Ishikawa (cell line): ENCODE data around the gene AFDN.

Experiments used
- CEBPB ChIP-seq: IDR thresholded peaks from 2 replicates; pipeline ENCODE4 v1.6.1; 2012
- CREB1 ChIP-seq: IDR thresholded peaks from 2 replicates; pipeline ENCODE4 v1.6.1; 2012; ENCODE audit warnings: low read depth
- EGR1 ChIP-seq: IDR thresholded peaks from 2 replicates; pipeline ENCODE4 v1.6.1; 2012
- EP300 ChIP-seq: IDR thresholded peaks from 2 replicates; pipeline ENCODE4 v1.6.1; 2012; ENCODE audit warnings: borderline replicate concordance
- FOXM1 ChIP-seq: IDR thresholded peaks from 2 replicates; pipeline ENCODE4 v1.6.1; 2012; ENCODE audit warnings: low read depth, borderline replicate concordance
- NFIC ChIP-seq: IDR thresholded peaks from 2 replicates; pipeline ENCODE4 v1.6.1; 2012
- RAD21 ChIP-seq: IDR thresholded peaks from 2 replicates; pipeline ENCODE4 v1.6.1; 2012; ENCODE audit warnings: low read depth
- TAF1 ChIP-seq: IDR thresholded peaks from 2 replicates; pipeline ENCODE4 v1.6.1; 2012; ENCODE audit warnings: low read depth, mild to moderate bottlenecking
- TCF12 ChIP-seq: IDR thresholded peaks from 2 replicates; pipeline ENCODE4 v1.6.1; 2012; ENCODE audit warnings: low read depth
- TEAD4 ChIP-seq: IDR thresholded peaks from 2 replicates; pipeline ENCODE4 v1.6.1; 2012
- YY1 ChIP-seq: IDR thresholded peaks from 2 replicates; pipeline ENCODE4 v1.6.1; 2012; ENCODE audit warnings: low read depth
- ZBTB7A ChIP-seq: IDR thresholded peaks from 2 replicates; pipeline ENCODE4 v1.6.1; 2012; ENCODE audit warnings: low read depth
- TF ChIP-seq, protein P1 (sequence below): IDR thresholded peaks from 2 replicates; pipeline ENCODE4 v1.6.1; 2012
- TF ChIP-seq, protein P2 (sequence below): IDR thresholded peaks from 2 replicates; pipeline ENCODE4 v1.6.1; 2012
- TF ChIP-seq, protein P3 (sequence below): IDR thresholded peaks from 2 replicates; pipeline ENCODE4 v1.6.1; 2012; ENCODE audit warnings: low read depth, mild to moderate bottlenecking

AFDN gene

DNA sequence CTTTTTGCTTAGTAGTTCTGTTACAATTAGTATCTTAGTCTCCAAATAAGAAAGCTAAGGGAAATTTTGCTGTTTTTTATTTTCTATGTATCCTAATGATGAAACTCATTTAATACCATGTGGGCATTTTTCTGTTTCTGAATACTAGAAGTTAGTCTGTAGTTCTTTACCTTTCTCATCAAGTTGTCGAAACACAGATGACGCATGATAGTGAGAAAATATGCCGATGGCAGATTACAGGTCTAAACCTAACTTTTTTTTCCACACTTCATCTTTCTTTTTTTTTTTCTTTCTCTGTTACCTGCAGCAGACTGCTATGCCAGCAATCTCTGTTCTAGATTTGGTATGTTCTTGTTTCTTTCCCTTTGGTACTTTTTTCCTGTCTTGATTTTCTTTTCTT lies 127.4 kb downstream of the AFDN start:
- no peak for TF ChIP-seq YY1

DNA sequence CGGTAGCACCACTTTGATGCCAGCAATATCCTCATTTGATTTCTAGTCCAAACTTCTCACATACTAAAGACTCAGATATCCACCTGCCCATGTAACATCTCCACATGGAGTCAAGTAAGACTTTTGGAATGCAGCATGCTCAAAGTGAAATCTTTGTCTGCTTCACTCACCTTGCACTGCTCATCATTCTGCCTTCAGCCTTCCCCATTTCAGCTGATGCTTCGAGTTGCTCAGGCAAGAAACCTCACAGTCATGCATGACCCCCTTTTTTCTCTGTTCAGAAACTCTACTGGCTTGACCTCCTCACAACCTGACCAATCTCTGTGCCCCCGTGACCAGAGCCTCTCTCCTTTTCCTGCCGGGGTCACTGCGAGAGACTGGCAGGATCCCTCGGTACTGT lies 129.8 kb downstream of the AFDN start:
- TF ChIP-seq ZBTB7A (no peak), EGR1 (no peak), NFIC (no peak), TCF12 (no peak), FOXM1 (no peak)

DNA sequence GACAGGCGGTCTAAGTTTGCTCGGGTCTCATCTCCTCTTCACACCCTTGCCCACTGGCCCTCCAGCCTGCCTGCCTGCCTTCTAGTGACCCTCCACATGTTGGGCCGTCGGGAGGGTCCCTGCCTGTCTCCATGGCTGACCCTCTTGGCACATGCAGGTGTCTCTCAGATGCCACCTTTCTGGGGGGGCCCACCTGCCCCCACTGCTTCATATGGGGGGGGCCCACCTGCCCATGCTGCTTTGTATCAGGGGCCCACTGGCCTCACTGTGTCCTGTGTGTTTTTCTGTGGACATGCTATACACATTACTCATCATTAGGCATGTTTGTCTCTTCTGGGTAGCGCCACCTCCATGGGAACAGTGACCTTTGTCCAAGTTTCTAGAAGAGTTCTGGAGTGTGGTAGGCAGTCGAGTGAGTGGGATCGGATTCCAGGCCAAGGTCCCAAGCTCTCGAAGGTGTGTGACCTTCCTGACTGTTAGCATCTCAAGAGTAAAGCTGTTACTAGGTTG lies 130.3 kb downstream of the AFDN start:
- TF ChIP-seq CEBPB (no peak), NFIC (no peak), TAF1 (no peak), TEAD4 (no peak), FOXM1 (no peak), RAD21 (no peak), EGR1 (no peak)
- TF ChIP-seq, protein P1, sequence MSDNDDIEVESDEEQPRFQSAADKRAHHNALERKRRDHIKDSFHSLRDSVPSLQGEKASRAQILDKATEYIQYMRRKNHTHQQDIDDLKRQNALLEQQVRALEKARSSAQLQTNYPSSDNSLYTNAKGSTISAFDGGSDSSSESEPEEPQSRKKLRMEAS: no peak
- TF ChIP-seq, protein P2, sequence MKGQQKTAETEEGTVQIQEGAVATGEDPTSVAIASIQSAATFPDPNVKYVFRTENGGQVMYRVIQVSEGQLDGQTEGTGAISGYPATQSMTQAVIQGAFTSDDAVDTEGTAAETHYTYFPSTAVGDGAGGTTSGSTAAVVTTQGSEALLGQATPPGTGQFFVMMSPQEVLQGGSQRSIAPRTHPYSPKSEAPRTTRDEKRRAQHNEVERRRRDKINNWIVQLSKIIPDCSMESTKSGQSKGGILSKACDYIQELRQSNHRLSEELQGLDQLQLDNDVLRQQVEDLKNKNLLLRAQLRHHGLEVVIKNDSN: no peak

DNA sequence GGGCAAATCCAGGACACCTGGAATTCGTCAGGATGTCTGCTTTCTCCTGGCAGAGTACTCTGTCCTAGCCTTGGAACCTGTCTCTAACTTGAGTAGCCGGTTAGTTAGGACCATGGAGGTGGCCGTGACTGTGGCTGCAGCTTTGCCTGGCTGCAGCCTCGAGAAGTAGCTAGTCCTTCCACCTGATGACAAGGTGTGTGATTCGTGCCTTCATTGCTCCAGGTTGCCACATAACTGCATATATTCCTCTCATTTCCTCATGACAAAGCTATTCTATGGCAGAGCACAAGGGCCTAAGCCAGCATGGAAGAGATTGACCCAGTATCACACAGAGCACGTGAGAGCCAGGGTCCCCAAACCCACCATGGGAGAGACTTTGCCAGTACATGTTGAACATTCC lies 130.9 kb downstream of the AFDN start:
- TF ChIP-seq ZBTB7A (no peak), RAD21 (no peak), CREB1 (no peak), TAF1 (no peak), CEBPB (no peak), YY1 (no peak), FOXM1 (no peak), EP300 (no peak), EGR1 (no peak), NFIC (no peak), TCF12 (no peak), TEAD4 (no peak)
- TF ChIP-seq, protein P3, sequence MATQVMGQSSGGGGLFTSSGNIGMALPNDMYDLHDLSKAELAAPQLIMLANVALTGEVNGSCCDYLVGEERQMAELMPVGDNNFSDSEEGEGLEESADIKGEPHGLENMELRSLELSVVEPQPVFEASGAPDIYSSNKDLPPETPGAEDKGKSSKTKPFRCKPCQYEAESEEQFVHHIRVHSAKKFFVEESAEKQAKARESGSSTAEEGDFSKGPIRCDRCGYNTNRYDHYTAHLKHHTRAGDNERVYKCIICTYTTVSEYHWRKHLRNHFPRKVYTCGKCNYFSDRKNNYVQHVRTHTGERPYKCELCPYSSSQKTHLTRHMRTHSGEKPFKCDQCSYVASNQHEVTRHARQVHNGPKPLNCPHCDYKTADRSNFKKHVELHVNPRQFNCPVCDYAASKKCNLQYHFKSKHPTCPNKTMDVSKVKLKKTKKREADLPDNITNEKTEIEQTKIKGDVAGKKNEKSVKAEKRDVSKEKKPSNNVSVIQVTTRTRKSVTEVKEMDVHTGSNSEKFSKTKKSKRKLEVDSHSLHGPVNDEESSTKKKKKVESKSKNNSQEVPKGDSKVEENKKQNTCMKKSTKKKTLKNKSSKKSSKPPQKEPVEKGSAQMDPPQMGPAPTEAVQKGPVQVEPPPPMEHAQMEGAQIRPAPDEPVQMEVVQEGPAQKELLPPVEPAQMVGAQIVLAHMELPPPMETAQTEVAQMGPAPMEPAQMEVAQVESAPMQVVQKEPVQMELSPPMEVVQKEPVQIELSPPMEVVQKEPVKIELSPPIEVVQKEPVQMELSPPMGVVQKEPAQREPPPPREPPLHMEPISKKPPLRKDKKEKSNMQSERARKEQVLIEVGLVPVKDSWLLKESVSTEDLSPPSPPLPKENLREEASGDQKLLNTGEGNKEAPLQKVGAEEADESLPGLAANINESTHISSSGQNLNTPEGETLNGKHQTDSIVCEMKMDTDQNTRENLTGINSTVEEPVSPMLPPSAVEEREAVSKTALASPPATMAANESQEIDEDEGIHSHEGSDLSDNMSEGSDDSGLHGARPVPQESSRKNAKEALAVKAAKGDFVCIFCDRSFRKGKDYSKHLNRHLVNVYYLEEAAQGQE: no peak
- TF ChIP-seq, protein P2: no peak
- TF ChIP-seq, protein P1: no peak

DNA sequence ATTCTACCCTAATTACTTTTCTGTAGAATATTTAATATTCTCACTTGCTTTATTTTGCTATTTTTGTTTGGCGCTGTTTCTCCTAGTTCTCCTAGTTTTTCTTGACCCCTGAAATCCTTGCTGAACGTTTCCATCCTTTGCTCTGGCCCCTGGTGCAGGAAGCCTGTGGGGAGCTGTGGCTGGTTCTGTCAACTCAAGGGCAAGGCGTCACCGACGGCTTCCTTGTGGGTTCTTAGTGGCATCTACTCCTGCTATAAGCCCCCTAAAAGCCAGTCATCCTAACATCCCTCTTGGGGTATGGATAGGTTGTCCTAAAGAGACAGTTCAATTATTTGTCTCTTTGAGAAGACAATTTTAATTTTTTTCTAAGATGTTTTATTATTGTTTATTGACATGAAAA lies 133.9 kb downstream of the AFDN start:
- no peak for TF ChIP-seq FOXM1
- TF ChIP-seq, protein P1: no peak
- TF ChIP-seq NFIC: no peak
- no peak for TF ChIP-seq CEBPB
- no peak for TF ChIP-seq ZBTB7A
- TF ChIP-seq, protein P3: no peak
- no peak for TF ChIP-seq TAF1
- TF ChIP-seq YY1: no peak
- TF ChIP-seq, protein P2: no peak
- no peak for TF ChIP-seq TCF12
- no peak for TF ChIP-seq RAD21
- no peak for TF ChIP-seq CREB1
- no peak for TF ChIP-seq EGR1
- TF ChIP-seq TEAD4: no peak
- no peak for TF ChIP-seq EP300

DNA sequence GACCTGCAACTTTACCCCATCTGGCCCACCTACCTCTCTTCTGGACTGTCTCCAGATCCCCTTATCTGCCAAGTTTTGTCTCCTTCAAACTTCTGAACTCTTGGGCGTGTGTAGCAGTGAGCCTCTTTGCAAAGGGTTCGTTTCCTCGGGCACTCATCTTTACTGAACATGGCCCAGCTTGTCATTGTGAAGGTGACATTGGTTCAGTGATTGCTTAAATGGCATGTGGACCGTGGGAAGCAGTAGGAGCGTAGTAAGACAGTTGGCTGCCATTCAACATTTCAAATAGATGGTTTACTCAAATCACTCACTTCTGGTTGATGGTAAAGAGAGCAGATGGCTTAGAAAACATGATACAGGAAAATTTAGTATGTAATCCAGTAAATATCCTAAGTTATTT lies 136.0 kb downstream of the AFDN start:
- TF ChIP-seq TCF12: no peak
- no peak for TF ChIP-seq YY1
- TF ChIP-seq TAF1: no peak
- no peak for TF ChIP-seq EP300
- TF ChIP-seq, protein P1: no peak
- TF ChIP-seq TEAD4: no peak
- no peak for TF ChIP-seq NFIC
- TF ChIP-seq, protein P3: no peak
- TF ChIP-seq RAD21: no peak
- no peak for TF ChIP-seq CEBPB
- no peak for TF ChIP-seq FOXM1
- TF ChIP-seq EGR1: no peak
- no peak for TF ChIP-seq ZBTB7A
- no peak for TF ChIP-seq CREB1
- TF ChIP-seq, protein P2: no peak
